ENCODE data around the gene YBX2. TPM values are rescaled to one million over a fixed set of nuclear protein-coding genes. Genes with fewer than 3 reads are reported as not detected.

The YBX2 gene
- total RNA-seq, 1 donor from 2014 or later, result 14.6 TPM

DNA sequence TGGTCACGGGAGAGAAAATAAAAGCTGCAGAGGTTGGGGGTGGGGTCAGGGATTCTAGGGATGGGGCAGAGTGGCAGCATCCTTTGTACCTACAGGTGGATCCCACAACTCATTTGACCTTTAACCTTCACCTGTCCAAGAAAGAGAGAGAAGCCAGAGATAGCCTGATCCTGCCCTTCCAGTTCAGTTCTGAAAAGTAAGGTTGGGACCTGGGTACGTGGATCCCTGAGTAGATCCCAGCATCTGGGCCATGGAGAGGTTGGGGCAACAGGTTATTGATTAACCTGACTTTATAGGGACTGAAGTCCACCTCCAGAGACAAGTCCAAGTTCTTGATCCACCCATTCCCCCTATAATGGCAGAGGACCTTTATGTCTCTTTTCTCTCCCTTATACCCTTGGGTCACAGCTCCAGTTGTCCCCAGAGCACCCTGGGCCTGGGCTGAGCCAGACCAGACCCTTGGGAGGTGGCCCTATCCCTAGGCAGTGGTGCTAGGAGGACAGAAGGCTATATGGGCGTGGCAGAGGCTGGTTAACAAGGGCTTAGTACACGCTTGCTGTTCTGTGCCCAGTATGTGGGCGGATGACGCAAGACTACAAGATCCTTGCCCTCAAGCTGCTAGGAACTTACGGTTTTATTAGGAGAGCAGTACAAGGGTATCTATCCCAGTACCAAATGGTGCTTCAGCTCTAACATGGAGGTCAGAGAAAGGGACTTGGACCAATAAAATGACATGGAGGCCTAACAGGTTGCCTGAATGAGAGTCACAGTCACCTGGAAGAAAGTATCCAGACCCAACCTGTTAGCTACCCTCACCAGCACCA is 35.5 kb downstream of the YBX2 start:
- Mint-ChIP-seq H3K27me3 (ENCODE audit: unreplicated experiment) (peaks cover 12% of the 10 kb centered on the region), H3K27ac (ENCODE audit: unreplicated experiment) (peak overlapping the region; percentile 57), H3K9me3 (ENCODE audit: unreplicated experiment) (no peaks in the 10 kb centered on the region), H3K4me3 (ENCODE audit: unreplicated experiment) (no peak overlapping the region), H3K4me1 (ENCODE audit: unreplicated experiment) (peaks cover 16% of the 10 kb centered on the region), H3K36me3 (ENCODE audit: low read depth, unreplicated experiment) (peaks cover 20% of the 10 kb centered on the region)
- TF ChIP-seq, protein P1, sequence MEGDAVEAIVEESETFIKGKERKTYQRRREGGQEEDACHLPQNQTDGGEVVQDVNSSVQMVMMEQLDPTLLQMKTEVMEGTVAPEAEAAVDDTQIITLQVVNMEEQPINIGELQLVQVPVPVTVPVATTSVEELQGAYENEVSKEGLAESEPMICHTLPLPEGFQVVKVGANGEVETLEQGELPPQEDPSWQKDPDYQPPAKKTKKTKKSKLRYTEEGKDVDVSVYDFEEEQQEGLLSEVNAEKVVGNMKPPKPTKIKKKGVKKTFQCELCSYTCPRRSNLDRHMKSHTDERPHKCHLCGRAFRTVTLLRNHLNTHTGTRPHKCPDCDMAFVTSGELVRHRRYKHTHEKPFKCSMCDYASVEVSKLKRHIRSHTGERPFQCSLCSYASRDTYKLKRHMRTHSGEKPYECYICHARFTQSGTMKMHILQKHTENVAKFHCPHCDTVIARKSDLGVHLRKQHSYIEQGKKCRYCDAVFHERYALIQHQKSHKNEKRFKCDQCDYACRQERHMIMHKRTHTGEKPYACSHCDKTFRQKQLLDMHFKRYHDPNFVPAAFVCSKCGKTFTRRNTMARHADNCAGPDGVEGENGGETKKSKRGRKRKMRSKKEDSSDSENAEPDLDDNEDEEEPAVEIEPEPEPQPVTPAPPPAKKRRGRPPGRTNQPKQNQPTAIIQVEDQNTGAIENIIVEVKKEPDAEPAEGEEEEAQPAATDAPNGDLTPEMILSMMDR (IDR thresholded peaks at IDR 0.05; ENCODE audit: unreplicated experiment), result no peak
- no peak for DNase-seq (ENCODE audit: low spot score)

DNA sequence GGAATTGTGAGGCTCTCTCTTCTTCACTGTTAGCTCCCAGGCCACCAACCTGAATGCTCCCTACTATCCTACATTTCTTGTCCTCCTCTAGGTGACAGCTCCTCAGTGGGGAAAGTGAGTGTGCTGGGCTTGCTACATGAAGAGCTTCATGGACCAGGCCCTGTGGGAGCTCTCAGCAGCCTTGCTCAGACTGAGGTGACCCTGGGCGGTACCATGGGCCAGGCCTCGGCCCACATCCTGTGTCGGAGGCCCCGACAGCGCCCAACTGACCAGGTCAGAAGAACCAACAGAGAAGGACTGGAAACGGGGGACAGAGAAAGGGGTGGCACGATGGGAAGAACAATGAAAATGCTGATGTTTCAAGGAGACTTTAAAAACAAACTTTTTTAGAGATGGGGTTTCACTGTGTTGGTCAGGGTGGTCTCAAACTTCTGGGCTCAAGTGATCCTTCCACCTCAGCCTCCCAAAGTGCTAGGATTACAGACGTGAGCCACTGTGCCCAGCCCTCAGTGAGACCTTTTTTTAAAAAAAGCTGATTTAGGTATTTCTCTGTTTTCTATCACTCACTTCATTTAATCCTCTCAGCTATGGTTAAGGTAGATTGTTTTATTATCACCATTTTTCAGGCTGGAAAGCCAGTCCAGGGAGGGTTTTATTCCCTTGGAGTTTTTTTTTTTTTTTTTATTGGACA is 37.5 kb downstream of the YBX2 start:
- Mint-ChIP-seq H3K4me3 (ENCODE audit: unreplicated experiment) (peak overlapping the region; percentile 68), H3K9me3 (ENCODE audit: unreplicated experiment) (no peaks in the 10 kb centered on the region), H3K4me1 (ENCODE audit: unreplicated experiment) (peaks cover 15% of the 10 kb centered on the region), H3K27me3 (ENCODE audit: unreplicated experiment) (peaks cover 9% of the 10 kb centered on the region), H3K36me3 (ENCODE audit: low read depth, unreplicated experiment) (peaks cover 24% of the 10 kb centered on the region), H3K27ac (ENCODE audit: unreplicated experiment) (no peak overlapping the region)
- no peak for DNase-seq (ENCODE audit: low spot score)
- TF ChIP-seq, protein P1 (IDR thresholded peaks at IDR 0.05; ENCODE audit: unreplicated experiment), result no peak

DNA sequence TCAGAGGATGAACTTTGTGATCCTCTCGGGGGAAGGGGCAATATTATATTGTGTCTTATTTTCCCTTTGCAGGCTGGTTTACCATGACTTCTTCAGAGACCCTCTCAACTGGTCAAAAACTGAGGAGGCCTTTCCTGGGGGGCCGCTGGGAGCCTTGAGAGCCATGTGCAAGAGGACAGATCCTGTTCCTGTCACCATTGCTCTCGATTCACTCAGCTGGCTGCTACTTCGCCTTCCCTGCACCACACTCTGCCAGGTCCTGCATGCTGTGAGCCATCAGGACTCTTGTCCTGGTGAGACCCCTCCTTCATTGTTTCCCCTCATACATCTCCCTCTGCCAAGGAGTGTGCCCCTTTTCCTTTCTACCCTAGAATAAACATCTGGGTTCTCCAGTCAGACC is 39.9 kb downstream of the YBX2 start:
- Mint-ChIP-seq H3K27ac (ENCODE audit: unreplicated experiment) (no peak overlapping the region), H3K36me3 (ENCODE audit: low read depth, unreplicated experiment) (peaks cover 31% of the 10 kb centered on the region), H3K4me3 (ENCODE audit: unreplicated experiment) (peak overlapping the region; percentile 54), H3K4me1 (ENCODE audit: unreplicated experiment) (peaks cover 26% of the 10 kb centered on the region), H3K9me3 (ENCODE audit: unreplicated experiment) (no peaks in the 10 kb centered on the region), H3K27me3 (ENCODE audit: unreplicated experiment) (peaks cover 12% of the 10 kb centered on the region)
- no peak for DNase-seq (ENCODE audit: low spot score)
- TF ChIP-seq, protein P1 (IDR thresholded peaks at IDR 0.05; ENCODE audit: unreplicated experiment), result no peak

DNA sequence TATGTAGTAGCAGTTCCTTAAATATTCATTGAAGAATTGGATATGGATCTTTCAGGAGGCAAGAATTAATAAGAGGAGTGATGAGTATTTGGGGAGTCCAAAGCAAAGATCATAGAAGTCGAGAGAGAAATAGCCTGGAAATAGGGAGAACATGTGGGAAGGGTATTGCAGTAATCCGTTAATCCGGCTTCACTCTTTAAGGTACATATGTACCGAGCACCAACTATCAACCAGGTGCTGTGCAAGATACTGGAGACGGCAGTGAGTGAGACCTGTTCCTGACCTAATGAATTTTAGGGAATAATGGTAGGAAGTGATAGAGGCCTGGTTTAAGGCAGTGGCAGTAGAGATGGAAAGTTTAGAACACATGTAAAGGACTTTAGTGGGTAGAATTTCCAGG is 41.4 kb downstream of the YBX2 start:
- no peak for DNase-seq (ENCODE audit: low spot score)
- Mint-ChIP-seq H3K4me3 (ENCODE audit: unreplicated experiment) (peak overlapping the region; percentile 93), H3K9me3 (ENCODE audit: unreplicated experiment) (no peaks in the 10 kb centered on the region), H3K27me3 (ENCODE audit: unreplicated experiment) (peaks cover 12% of the 10 kb centered on the region), H3K36me3 (ENCODE audit: low read depth, unreplicated experiment) (peaks cover 30% of the 10 kb centered on the region), H3K4me1 (ENCODE audit: unreplicated experiment) (peaks cover 31% of the 10 kb centered on the region), H3K27ac (ENCODE audit: unreplicated experiment) (peak overlapping the region; percentile 99)
- TF ChIP-seq, protein P1 (IDR thresholded peaks at IDR 0.05; ENCODE audit: unreplicated experiment), result no peak
